HFF-Myc (cell line): ENCODE results near the gene BDH1.
"Not testable (repeated sequence)": the region's sequence is repeated elsewhere in the genome, so short reads cannot be mapped to it uniquely, and the experiment has no call there.

Experiments
- DNase-seq: peaks from one replicate; pipeline ENCODE4 v3.0.0-alpha.2; 2011; ENCODE audit warnings: low read depth; ENCODE audit errors: extremely low read depth
- H3K4me3 ChIP-seq: replicated peaks from 2 replicates; pipeline ENCODE4 v1.5.1; 2011; ENCODE audit warnings: low read depth, mild to moderate bottlenecking, control low read depth, low read length
- CTCF ChIP-seq: IDR thresholded peaks from 2 replicates; pipeline ENCODE4 v1.5.1; 2012; ENCODE audit warnings: mild to moderate bottlenecking, low read depth, low read length, control low read depth; ENCODE audit errors: missing control alignments

BDH1 gene

DNA sequence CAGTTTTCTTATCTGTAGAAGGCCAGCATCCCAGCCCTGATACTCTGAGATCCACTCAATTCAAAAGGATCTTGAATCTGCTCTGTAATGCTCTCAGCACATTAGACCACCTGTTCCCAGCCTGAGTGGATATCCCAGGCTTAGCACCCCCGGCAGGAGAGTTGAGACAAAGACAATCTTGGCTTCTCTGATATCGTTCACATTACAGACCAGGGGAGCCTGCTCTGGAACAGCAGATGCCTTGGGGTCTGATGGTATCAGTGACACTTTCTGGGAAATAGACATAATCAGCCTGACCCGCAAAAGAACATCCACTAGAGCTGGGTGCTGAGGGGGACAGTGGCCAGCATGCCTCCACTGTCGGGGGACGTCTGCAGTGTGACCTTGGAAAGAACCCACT lies 70.6 kb downstream of the BDH1 start:
- no peak for DNase-seq
- H3K4me3 ChIP-seq = no peak overlapping the region
- TF ChIP-seq CTCF = no peak

- H3K4me3 ChIP-seq = no peak overlapping the region
- DNase-seq = no peak
- no peak for TF ChIP-seq CTCF
These were observed 71.4 kb downstream of the BDH1 start for GRCh38 chr3:197484204-197484901.

DNA sequence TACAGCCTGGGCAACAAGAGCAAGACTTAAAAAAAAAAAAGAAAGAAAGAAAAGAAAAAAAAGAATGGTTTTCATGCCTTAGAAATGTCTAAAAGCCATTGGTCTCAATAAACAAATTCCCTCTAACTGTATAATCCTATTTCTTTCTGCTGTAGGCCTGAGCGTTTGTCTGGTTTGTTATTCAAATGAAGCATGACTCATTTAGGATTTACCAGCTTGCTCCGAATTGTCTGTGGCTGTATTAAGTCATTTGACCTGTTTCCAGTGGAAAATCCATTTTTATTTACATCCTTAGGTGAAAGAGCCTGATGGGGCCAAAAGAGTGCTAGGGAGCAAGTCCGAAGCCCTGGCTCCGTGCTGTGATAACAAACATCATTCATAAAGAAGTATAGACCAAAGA lies 73.8 kb downstream of the BDH1 start:
- no peak for DNase-seq

DNA sequence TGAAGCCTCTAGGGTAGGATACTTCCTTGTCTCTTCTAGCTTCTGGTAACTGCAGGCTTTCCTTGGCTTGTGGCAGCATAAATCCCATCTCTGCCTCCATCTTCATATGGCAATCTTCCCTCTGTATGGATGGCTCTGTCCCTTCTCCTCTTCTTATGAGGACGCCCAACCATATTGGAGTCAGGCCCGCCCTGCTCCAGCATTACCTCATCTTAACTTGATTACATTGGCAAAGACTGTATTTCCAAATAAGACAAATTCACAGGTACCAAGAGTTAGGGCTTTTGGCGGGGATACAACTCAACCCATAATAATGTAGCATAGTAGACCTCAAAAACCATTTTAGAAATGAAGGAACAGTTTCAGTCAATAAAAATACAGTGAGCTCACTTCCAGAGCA lies 75.4 kb downstream of the BDH1 start:
- H3K4me3 ChIP-seq = no peak overlapping the region
- TF ChIP-seq CTCF = no peak
- no peak for DNase-seq

More for the DNA sequence above, 73.8 kb downstream of the BDH1 start:
- no peak overlapping the region for H3K4me3 ChIP-seq
- TF ChIP-seq CTCF = no peak

- H3K4me3 ChIP-seq = no peak overlapping the region
- TF ChIP-seq CTCF = no peak
- DNase-seq = no peak
These were observed 76.8 kb downstream of the BDH1 start for GRCh38 chr3:197478746-197479668.

DNA sequence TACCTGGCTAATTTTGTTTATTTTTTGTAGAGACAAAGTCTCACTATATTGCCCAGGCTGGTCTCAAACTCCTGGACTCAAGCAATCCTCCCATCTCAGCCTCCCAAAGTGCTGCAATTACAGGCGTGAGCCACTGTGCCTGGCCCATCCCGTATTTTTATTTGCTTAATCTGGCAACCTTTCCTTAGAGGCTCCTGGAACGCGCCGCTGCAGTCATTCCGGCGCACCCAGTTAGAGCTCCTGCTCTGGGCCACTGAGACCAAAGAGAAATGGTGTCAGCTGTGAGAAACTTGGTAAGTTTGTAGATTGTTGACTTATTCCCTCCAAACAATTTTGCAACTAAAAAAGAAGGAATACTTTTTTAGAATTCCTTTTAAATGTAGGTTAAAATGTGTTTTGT lies 78.0 kb downstream of the BDH1 start:
- not testable (repeated sequence) for DNase-seq, H3K4me3 ChIP-seq

- no peak for DNase-seq
- no peak overlapping the region for H3K4me3 ChIP-seq
- no peak for TF ChIP-seq CTCF
These were observed 79.7 kb downstream of the BDH1 start for GRCh38 chr3:197475997-197476525.
